IMR-90 (cell line): ENCODE measurements around the gene DOCK4. TPM values are rescaled to one million over a fixed set of nuclear protein-coding genes. Genes with fewer than 3 reads are reported as not detected.

Experiments
- ATAC-seq: fragments of 200-7000 bp; cut with Tn5 transposase; 2 replicates; pipeline ENCODE4 v1.9.1; 2020; ENCODE audit warnings: low read depth, mild to moderate bottlenecking, moderate library complexity
- BruUV-seq: library from RNA; stranded (reverse); fragments of 400-500 nt; replicated peaks from 2 replicates; lab custom pipeline; 2021; lab: Mats Ljungman, UMichigan
- CTCF ChIA-PET: fragments of 300-600 bp; formaldehyde crosslinking; extraction: SDS; loops from one replicate; lab custom pipeline; 2021; ENCODE audit warnings: antibody characterized with exemption; lab: Yijun Ruan, JAX
- POLR2A ChIA-PET: fragments of 300-600 bp; sonication (Branson Sonifier 250); formaldehyde crosslinking; loops from one replicate; lab custom pipeline; 2022; ENCODE audit warnings: antibody characterized with exemption; ENCODE audit not compliant: unreplicated experiment; lab: Charles Lee
- DNase-seq: peaks from one replicate; pipeline ENCODE4 v3.0.0; 2013
- H2AFZ ChIP-seq: replicated peaks from 2 replicates; pipeline ENCODE3; 2013; ENCODE audit warnings: low read length, mild to moderate bottlenecking; ENCODE audit not compliant: poor library complexity
- H2AK5ac ChIP-seq: 2 replicates; pipeline ENCODE4 v1.6.1; 2013; ENCODE audit warnings: low read depth, low read length, inconsistent platforms
- H2AK9ac ChIP-seq: replicated peaks from 2 replicates; pipeline ENCODE3; 2013; ENCODE audit warnings: mild to moderate bottlenecking, low read depth, low read length, moderate library complexity; ENCODE audit not compliant: poor library complexity
- H2BK120ac ChIP-seq: 2 replicates; pipeline ENCODE4 v1.6.1; 2013; ENCODE audit warnings: low read depth, low read length, inconsistent platforms
- H2BK15ac ChIP-seq: 3 replicates; pipeline ENCODE4 v1.6.1; 2013; ENCODE audit warnings: low read depth, low read length, inconsistent platforms
- H2BK20ac ChIP-seq: 2 replicates; pipeline ENCODE4 v1.6.1; 2013; ENCODE audit warnings: low read depth, mild to moderate bottlenecking, inconsistent platforms, low read length, moderate library complexity
- H2BK5ac ChIP-seq: 2 replicates; pipeline ENCODE4 v1.6.1; 2013; ENCODE audit warnings: mild to moderate bottlenecking, low read depth, low read length, inconsistent platforms; ENCODE audit not compliant: poor library complexity, severe bottlenecking
- H3K14ac ChIP-seq: replicated peaks from 2 replicates; pipeline ENCODE4 v1.6.1; 2013; ENCODE audit warnings: low read depth, low read length, inconsistent platforms
- H3K18ac ChIP-seq: 2 replicates; pipeline ENCODE4 v1.6.1; 2013; ENCODE audit warnings: low read depth, low read length, control low read depth
- H3K23ac ChIP-seq: 2 replicates; pipeline ENCODE4 v1.6.1; 2013; ENCODE audit warnings: low read depth, low read length, inconsistent platforms
- H3K27ac ChIP-seq: 2 replicates; pipeline ENCODE4 v1.5.1; 2013; ENCODE audit warnings: mild to moderate bottlenecking, control low read depth, low read length; ENCODE audit not compliant: insufficient read depth
- H3K27me3 ChIP-seq: 2 replicates; pipeline ENCODE4 v1.6.1; 2013; ENCODE audit warnings: low read length; ENCODE audit not compliant: control insufficient read depth, insufficient read depth
- H3K36me3 ChIP-seq: 2 replicates; pipeline ENCODE4 v1.6.1; 2013; ENCODE audit warnings: low read length, mixed read lengths; ENCODE audit not compliant: control insufficient read depth, insufficient read depth
- H3K4ac ChIP-seq: 2 replicates; pipeline ENCODE4 v1.6.1; 2013; ENCODE audit warnings: low read depth, low read length, inconsistent platforms
- H3K4me1 ChIP-seq: 2 replicates; pipeline ENCODE4 v1.6.1; 2013; ENCODE audit warnings: low read length, mixed read lengths; ENCODE audit not compliant: control insufficient read depth, insufficient read depth
- H3K4me2 ChIP-seq: 2 replicates; pipeline ENCODE4 v1.6.1; 2013; ENCODE audit warnings: low read depth, mild to moderate bottlenecking, control low read depth, low read length, moderate library complexity
- H3K4me3 ChIP-seq: 2 replicates; pipeline ENCODE4 v1.5.1; 2013; ENCODE audit warnings: low read depth, mild to moderate bottlenecking, control low read depth, low read length, moderate library complexity; ENCODE audit not compliant: insufficient read depth
- H3K56ac ChIP-seq: 2 replicates; pipeline ENCODE4 v1.6.1; 2013; ENCODE audit warnings: low read length, inconsistent platforms; ENCODE audit not compliant: insufficient read depth; ENCODE audit errors: extremely low read depth
- H3K79me1 ChIP-seq, 2 experiments: 2 replicates each; pipeline ENCODE4 v1.6.1; 2013; ENCODE audit warnings: low read length in 2 of 2, inconsistent platforms in 1 of 2, low read depth in 1 of 2
- H3K9ac ChIP-seq: 2 replicates; pipeline ENCODE4 v1.6.1; 2013; ENCODE audit warnings: low read depth, low read length, control low read depth
- H3K9me1 ChIP-seq: 2 replicates; pipeline ENCODE4 v1.6.1; 2013; ENCODE audit warnings: low read length, inconsistent platforms; ENCODE audit not compliant: insufficient read depth
- H3K9me3 ChIP-seq: 2 replicates; pipeline ENCODE4 v1.6.1; 2013; ENCODE audit warnings: low read length; ENCODE audit not compliant: control insufficient read depth, insufficient read depth
- H4K20me1 ChIP-seq: 2 replicates; pipeline ENCODE4 v1.6.1; 2013; ENCODE audit warnings: low read length, inconsistent platforms; ENCODE audit not compliant: insufficient read depth
- H4K5ac ChIP-seq: 2 replicates; pipeline ENCODE4 v1.6.1; 2013; ENCODE audit warnings: mild to moderate bottlenecking, low read depth, low read length, control low read depth
- H4K8ac ChIP-seq, 2 experiments: 2 replicates each; pipeline ENCODE4 v1.6.1; 2013; ENCODE audit warnings: low read depth in 2 of 2, low read length in 2 of 2, control low read depth in 1 of 2, inconsistent platforms in 1 of 2
- H4K91ac ChIP-seq: 2 replicates; pipeline ENCODE4 v1.6.1; 2013; ENCODE audit warnings: low read depth, low read length, inconsistent platforms; ENCODE audit not compliant: insufficient read depth
- CEBPB ChIP-seq: IDR thresholded peaks from 2 replicates; pipeline ENCODE4 v1.6.1; 2012; ENCODE audit warnings: low read depth, low read length, improper control_type of control experiment
- CHD1 ChIP-seq: IDR thresholded peaks from 2 replicates; pipeline ENCODE4 v1.6.1; 2012; ENCODE audit warnings: low read depth, low read length, improper control_type of control experiment
- FOS ChIP-seq: fragments of 150-350 bp; IDR thresholded peaks from 2 replicates; pipeline ENCODE4 v1.6.1; 2016; ENCODE audit warnings: low read depth, low read length
- MAFK ChIP-seq: IDR thresholded peaks from 2 replicates; pipeline ENCODE4 v1.6.1; 2012; ENCODE audit warnings: low read depth, low read length, improper control_type of control experiment
- MAZ ChIP-seq: IDR thresholded peaks from 2 replicates; pipeline ENCODE4 v1.6.1; 2012; ENCODE audit warnings: low read depth, mild to moderate bottlenecking, low read length, improper control_type of control experiment, moderate library complexity, borderline replicate concordance
- MXI1 ChIP-seq: IDR thresholded peaks from 2 replicates; pipeline ENCODE4 v1.6.1; 2012; ENCODE audit warnings: low read depth, mild to moderate bottlenecking, low read length, moderate library complexity, borderline replicate concordance
- NFE2L2 ChIP-seq: fragments of 150-350 bp; IDR thresholded peaks from 2 replicates; pipeline ENCODE4 v1.6.1; 2016; ENCODE audit warnings: low read depth, mild to moderate bottlenecking, low read length
- POLR2A ChIP-seq: IDR thresholded peaks from 2 replicates; pipeline ENCODE4 v1.6.1; 2012; ENCODE audit warnings: mild to moderate bottlenecking, low read depth, low read length
- RAD21 ChIP-seq: IDR thresholded peaks from 2 replicates; pipeline ENCODE4 v1.6.1; 2012; ENCODE audit warnings: low read length, improper control_type of control experiment
- RCOR1 ChIP-seq: IDR thresholded peaks from 2 replicates; pipeline ENCODE4 v1.6.1; 2012; ENCODE audit warnings: mild to moderate bottlenecking, low read length, improper control_type of control experiment; ENCODE audit not compliant: insufficient replicate concordance
- RFX5 ChIP-seq: IDR thresholded peaks from 2 replicates; pipeline ENCODE4 v1.8.0; 2012; ENCODE audit warnings: low read depth, mild to moderate bottlenecking, low read length, moderate library complexity
- SMC3 ChIP-seq: fragments of 150-350 bp; IDR thresholded peaks from 2 replicates; pipeline ENCODE4 v1.6.1; 2016; ENCODE audit warnings: low read depth, mild to moderate bottlenecking, antibody characterized with exemption, low read length, moderate library complexity
- WGBS, 2 experiments: methylation state at CpG; one replicate each; pipeline versions ENCODE4 v1.1.5 to v1.1.7; 2013; ENCODE audit warnings: missing lambda C conversion rate in 2 of 2; ENCODE audit not compliant: insufficient read length in 1 of 2; ENCODE audit errors: extremely low coverage in 2 of 2; 5-methylcytosine and 5-hydroxymethylcytosine counted together
- dilution Hi-C: fragments of 300-500 bp; cut with HindIII; formaldehyde crosslinking; loops from one replicate; pipeline ENCODE4 v1.14.3; 2018; ENCODE audit warnings: low sequenced_read_pairs; ENCODE audit not compliant: unreplicated experiment
- in situ Hi-C: fragments of 300-500 bp; cut with MboI; formaldehyde crosslinking; loops from 3 replicates; pipeline ENCODE4 v1.14.3; 2019; ENCODE audit warnings: low sequenced_read_pairs, inconsistent platforms, mixed read lengths
- intact Hi-C: fragments of 100-400 bp; cut with micrococcal nuclease; formaldehyde crosslinking; loops from 2 replicates; pipeline ENCODE4 v1.10.0; 2022
- polyA plus RNA-seq, 3 experiments: library from polyadenylated mRNA; depleted of rRNA; stranded (reverse); fragments of >200 nt; gene quantifications; 2 replicates each; pipeline ENCODE4 v1.2.3, GENCODE V29; 2012; ENCODE audit warnings: low replicate concordance in 1 of 3
- total RNA-seq: library from RNA; depleted of rRNA; stranded (reverse); fragments of >200 nt; gene quantifications from 2 replicates; pipeline ENCODE4 v1.2.3, GENCODE V29; 2012
- TF ChIP-seq, protein P1 (sequence below): fragments of 150-350 bp; IDR thresholded peaks from 2 replicates; pipeline ENCODE4 v1.6.1; 2017; ENCODE audit warnings: mild to moderate bottlenecking, antibody characterized with exemption, low read length, low read depth
- TF ChIP-seq, protein P2 (sequence below): conservative IDR thresholded peaks from 2 replicates; pipeline ENCODE4 v1.5.1; 2012; ENCODE audit warnings: mild to moderate bottlenecking, low read depth, low read length, improper control_type of control experiment
- TF ChIP-seq, protein P3 (sequence below): fragments of 150-350 bp; IDR thresholded peaks from 2 replicates; pipeline ENCODE4 v1.6.1; 2016; ENCODE audit warnings: low read depth, mild to moderate bottlenecking, low read length, moderate library complexity, borderline replicate concordance

The DOCK4 gene
- total and polyA plus RNA-seq, 2 of the 4 experiments (the other 2 are of a cell fraction): 4.4 to 12.2 TPM

DNA sequence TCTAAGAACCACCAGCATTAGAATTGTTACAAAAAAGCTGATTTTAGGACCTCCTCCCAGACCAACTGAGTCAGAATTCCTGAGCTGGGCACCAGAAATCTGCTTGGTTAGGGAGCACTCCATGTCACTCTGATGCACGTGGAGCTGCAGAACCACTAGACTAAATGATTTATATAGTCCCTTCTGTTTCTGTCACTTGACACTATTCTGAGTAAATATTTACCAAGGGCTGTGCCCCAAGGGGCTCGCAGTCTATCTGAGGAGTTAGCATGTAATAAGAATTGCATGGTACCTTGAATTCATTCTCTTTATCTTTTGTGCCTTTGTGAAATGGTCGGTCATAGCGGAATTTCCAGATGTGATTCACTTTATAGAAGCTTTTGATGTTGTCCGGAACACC is 447.9 kb downstream of the DOCK4 start:
- Histone ChIP-seq H2BK20ac (no peak overlapping the region), H4K20me1 (no peaks in the 10 kb centered on the region), H3K4me1 (peaks cover 3% of the 10 kb centered on the region), H3K27me3 (no peaks in the 10 kb centered on the region), H4K5ac (no peak overlapping the region), H3K56ac (no peak overlapping the region), H3K18ac (no peak overlapping the region), H2AFZ (no peak overlapping the region), H3K4me2 (no peak overlapping the region), H3K79me1 (no peaks in the 10 kb centered on the region), H3K27ac (no peak overlapping the region), H2AK9ac (no peak overlapping the region), H2BK120ac (no peak overlapping the region), H3K14ac (no peak overlapping the region), H3K36me3 (peaks cover 11% of the 10 kb centered on the region), H3K9me3 (no peaks in the 10 kb centered on the region), H3K9me1 (no peaks in the 10 kb centered on the region; the same call in 1 of the 2 replicates), H2AK5ac (no peak overlapping the region), H4K91ac (no peak overlapping the region), H3K23ac (no peak overlapping the region), H4K8ac (no peak overlapping the region), H3K4ac (no peak overlapping the region), H2BK5ac (no peak overlapping the region), H2BK15ac (no peak overlapping the region), H3K9ac (no peak overlapping the region), H3K4me3 (no peak overlapping the region)
- in situ Hi-C loops (loop anchor here (25.0 kb wide), 2 partner anchors 454 to 1129 kb away; partner anchors contain the start of genes DOCK4 and ZNF277), intact Hi-C loops (no loop called here), dilution Hi-C loops (no loop called here)
- no peak for DNase-seq
- WGBS, 2 experiments: 40% methylated on average over 1 of the region's 5 CpGs; no CpG with 5 or more reads in 1 of the 2 experiments
- no peak for ATAC-seq
- TF ChIP-seq POLR2A: no peak
- no peak for TF ChIP-seq CEBPB
- TF ChIP-seq RCOR1: no peak
- TF ChIP-seq, protein P1, sequence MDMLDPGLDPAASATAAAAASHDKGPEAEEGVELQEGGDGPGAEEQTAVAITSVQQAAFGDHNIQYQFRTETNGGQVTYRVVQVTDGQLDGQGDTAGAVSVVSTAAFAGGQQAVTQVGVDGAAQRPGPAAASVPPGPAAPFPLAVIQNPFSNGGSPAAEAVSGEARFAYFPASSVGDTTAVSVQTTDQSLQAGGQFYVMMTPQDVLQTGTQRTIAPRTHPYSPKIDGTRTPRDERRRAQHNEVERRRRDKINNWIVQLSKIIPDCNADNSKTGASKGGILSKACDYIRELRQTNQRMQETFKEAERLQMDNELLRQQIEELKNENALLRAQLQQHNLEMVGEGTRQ: no peak
- TF ChIP-seq, protein P2, sequence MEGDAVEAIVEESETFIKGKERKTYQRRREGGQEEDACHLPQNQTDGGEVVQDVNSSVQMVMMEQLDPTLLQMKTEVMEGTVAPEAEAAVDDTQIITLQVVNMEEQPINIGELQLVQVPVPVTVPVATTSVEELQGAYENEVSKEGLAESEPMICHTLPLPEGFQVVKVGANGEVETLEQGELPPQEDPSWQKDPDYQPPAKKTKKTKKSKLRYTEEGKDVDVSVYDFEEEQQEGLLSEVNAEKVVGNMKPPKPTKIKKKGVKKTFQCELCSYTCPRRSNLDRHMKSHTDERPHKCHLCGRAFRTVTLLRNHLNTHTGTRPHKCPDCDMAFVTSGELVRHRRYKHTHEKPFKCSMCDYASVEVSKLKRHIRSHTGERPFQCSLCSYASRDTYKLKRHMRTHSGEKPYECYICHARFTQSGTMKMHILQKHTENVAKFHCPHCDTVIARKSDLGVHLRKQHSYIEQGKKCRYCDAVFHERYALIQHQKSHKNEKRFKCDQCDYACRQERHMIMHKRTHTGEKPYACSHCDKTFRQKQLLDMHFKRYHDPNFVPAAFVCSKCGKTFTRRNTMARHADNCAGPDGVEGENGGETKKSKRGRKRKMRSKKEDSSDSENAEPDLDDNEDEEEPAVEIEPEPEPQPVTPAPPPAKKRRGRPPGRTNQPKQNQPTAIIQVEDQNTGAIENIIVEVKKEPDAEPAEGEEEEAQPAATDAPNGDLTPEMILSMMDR: no peak
- TF ChIP-seq, protein P3, sequence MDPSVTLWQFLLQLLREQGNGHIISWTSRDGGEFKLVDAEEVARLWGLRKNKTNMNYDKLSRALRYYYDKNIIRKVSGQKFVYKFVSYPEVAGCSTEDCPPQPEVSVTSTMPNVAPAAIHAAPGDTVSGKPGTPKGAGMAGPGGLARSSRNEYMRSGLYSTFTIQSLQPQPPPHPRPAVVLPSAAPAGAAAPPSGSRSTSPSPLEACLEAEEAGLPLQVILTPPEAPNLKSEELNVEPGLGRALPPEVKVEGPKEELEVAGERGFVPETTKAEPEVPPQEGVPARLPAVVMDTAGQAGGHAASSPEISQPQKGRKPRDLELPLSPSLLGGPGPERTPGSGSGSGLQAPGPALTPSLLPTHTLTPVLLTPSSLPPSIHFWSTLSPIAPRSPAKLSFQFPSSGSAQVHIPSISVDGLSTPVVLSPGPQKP: no peak
- TF ChIP-seq NFE2L2: no peak
- no peak for TF ChIP-seq FOS
- TF ChIP-seq MXI1: no peak
- TF ChIP-seq MAZ: no peak
- TF ChIP-seq RFX5: no peak
- no peak for TF ChIP-seq MAFK
- TF ChIP-seq CHD1: no peak
- no peak for TF ChIP-seq RAD21
- no peak for TF ChIP-seq SMC3
- no TSS peak for BruUV-seq
- ChIA-PET CTCF (no interaction called here), POLR2A (no interaction called here)
